GM23338 (cell line): ENCODE data around the gene CENPL.

Experiments used
- CREB1 ChIP-seq: fragments of 250-450 bp; sonication (Bioruptor Pico); IDR thresholded peaks from 2 replicates; pipeline ENCODE4 v1.5.0; 2020; ENCODE audit warnings: low read depth, mild to moderate bottlenecking, moderate library complexity
- CTCF ChIP-seq, 2 experiments: fragments of 200-600 bp in 1 of 2; sonication (generic) in 1 of 2; conservative IDR thresholded peaks; 2 replicates each; pipeline versions ENCODE4 v1.5.1 to v1.6.1; 2016 to 2017; ENCODE audit warnings: antibody characterized with exemption in 2 of 2, low read depth in 2 of 2, mild to moderate bottlenecking in 2 of 2, moderate library complexity in 1 of 2
- ETS1 ChIP-seq: IDR thresholded peaks from 2 replicates; pipeline ENCODE4 v1.6.1; 2016; ENCODE audit warnings: antibody characterized with exemption
- EZH2 ChIP-seq: fragments of 200-600 bp; sonication (generic); IDR thresholded peaks from one replicate; pipeline ENCODE4 v1.8.0; 2017; ENCODE audit warnings: antibody characterized with exemption, mild to moderate bottlenecking, low read depth; ENCODE audit not compliant: unreplicated experiment
- EZH2phosphoT487 ChIP-seq: fragments of 200-600 bp; sonication (generic); IDR thresholded peaks from one replicate; pipeline ENCODE4 v1.8.1; 2018; ENCODE audit warnings: antibody characterized with exemption; ENCODE audit not compliant: unreplicated experiment
- JUNB ChIP-seq: IDR thresholded peaks from one replicate; pipeline ENCODE4 v1.6.1; 2016; ENCODE audit warnings: antibody characterized with exemption; ENCODE audit not compliant: unreplicated experiment
- NANOG ChIP-seq: IDR thresholded peaks from 2 replicates; pipeline ENCODE4 v1.6.1; 2016; ENCODE audit warnings: antibody characterized with exemption, borderline replicate concordance
- POLR2AphosphoS5 ChIP-seq: IDR thresholded peaks from 2 replicates; pipeline ENCODE4 v1.6.1; 2016; ENCODE audit warnings: antibody characterized with exemption, low read depth
- REST ChIP-seq: IDR thresholded peaks from one replicate; pipeline ENCODE4 v1.6.1; 2018; ENCODE audit warnings: antibody characterized with exemption; ENCODE audit not compliant: unreplicated experiment
- STAT1 ChIP-seq: IDR thresholded peaks from one replicate; pipeline ENCODE4 v1.6.1; 2016; ENCODE audit warnings: antibody characterized with exemption; ENCODE audit not compliant: unreplicated experiment
- ZNF114 ChIP-seq: fragments of 250-450 bp; sonication (Bioruptor Pico); IDR thresholded peaks from 2 replicates; pipeline ENCODE4 v1.5.0; 2020; ENCODE audit warnings: mild to moderate bottlenecking, moderate library complexity
- ZNF331 ChIP-seq: fragments of 250-450 bp; sonication (Bioruptor Pico); IDR thresholded peaks from 2 replicates; pipeline ENCODE4 v1.5.0; 2020; ENCODE audit warnings: low read depth, mild to moderate bottlenecking, moderate library complexity
- ZNF462 ChIP-seq: fragments of 250-450 bp; sonication (Bioruptor Pico); IDR thresholded peaks from 2 replicates; pipeline ENCODE4 v1.5.0; 2020; ENCODE audit warnings: mild to moderate bottlenecking, moderate library complexity

GRCh38 chr1:173852105-173852504 lies 27.4 kb upstream of the CENPL start:
- TF ChIP-seq REST = no peak
- TF ChIP-seq CTCF (conservative IDR thresholded peaks at IDR 0.05; ENCODE audit: low read depth in 2 of 2) = no peak
- no peak for TF ChIP-seq JUNB
- TF ChIP-seq EZH2phosphoT487 = no peak
- TF ChIP-seq EZH2 = no peak
- no peak for TF ChIP-seq STAT1
- TF ChIP-seq ZNF114 (CRISPR knock-in tag) = no peak
- no peak for TF ChIP-seq POLR2AphosphoS5
- TF ChIP-seq CREB1 (CRISPR knock-in tag) = no peak
- TF ChIP-seq NANOG = no peak
- no peak for TF ChIP-seq ETS1
- TF ChIP-seq ZNF331 (CRISPR knock-in tag) = no peak
- TF ChIP-seq ZNF462 (CRISPR knock-in tag) = no peak
